Measurements from ENCODE around the gene CILP.
A peak's percentile ranks its signal among the peaks of the same experiment; 100 is the strongest.

DNA sequence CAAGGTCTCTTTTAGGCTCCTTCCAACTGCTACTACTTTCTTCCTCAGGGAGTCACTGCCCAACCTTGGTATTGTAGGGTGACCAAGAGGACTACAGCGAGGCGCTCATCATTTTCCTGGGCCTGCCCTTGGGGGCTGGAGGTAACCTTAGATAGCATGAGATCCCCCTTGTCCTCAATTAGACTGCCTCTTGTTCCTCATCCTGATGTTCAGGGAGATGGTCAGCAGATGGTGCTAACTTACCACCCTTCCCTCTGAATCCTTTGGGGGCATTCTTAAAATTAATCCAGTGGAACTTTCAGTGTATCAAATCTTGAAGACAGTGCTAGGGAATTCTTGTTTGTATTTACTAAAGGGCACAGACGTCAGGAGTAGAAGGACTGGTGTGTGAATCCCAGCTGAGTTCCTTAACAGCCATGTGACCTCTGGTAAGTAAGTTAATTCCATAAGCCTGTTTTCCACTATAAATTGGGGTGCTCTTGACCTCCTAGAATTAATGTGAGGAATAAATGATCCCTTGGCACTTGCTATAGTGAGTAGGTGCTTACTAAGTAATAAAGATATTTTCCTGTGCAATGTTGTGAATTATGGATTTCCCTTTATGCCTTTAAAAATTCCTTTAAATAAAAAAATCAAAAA lies 22.1 kb downstream of the CILP start:
- TF ChIP-seq, protein P1, sequence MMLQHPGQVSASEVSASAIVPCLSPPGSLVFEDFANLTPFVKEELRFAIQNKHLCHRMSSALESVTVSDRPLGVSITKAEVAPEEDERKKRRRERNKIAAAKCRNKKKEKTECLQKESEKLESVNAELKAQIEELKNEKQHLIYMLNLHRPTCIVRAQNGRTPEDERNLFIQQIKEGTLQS (CRISPR knock-in tag; conservative IDR thresholded peaks at IDR 0.05), result no peak
- TF ChIP-seq, protein P2, sequence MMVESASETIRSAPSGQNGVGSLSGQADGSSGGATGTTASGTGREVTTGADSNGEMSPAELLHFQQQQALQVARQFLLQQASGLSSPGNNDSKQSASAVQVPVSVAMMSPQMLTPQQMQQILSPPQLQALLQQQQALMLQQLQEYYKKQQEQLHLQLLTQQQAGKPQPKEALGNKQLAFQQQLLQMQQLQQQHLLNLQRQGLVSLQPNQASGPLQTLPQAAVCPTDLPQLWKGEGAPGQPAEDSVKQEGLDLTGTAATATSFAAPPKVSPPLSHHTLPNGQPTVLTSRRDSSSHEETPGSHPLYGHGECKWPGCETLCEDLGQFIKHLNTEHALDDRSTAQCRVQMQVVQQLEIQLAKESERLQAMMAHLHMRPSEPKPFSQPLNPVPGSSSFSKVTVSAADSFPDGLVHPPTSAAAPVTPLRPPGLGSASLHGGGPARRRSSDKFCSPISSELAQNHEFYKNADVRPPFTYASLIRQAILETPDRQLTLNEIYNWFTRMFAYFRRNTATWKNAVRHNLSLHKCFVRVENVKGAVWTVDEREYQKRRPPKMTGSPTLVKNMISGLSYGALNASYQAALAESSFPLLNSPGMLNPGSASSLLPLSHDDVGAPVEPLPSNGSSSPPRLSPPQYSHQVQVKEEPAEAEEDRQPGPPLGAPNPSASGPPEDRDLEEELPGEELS (CRISPR knock-in tag; IDR thresholded peaks at IDR 0.05), result no peak
- TF ChIP-seq, protein P3, sequence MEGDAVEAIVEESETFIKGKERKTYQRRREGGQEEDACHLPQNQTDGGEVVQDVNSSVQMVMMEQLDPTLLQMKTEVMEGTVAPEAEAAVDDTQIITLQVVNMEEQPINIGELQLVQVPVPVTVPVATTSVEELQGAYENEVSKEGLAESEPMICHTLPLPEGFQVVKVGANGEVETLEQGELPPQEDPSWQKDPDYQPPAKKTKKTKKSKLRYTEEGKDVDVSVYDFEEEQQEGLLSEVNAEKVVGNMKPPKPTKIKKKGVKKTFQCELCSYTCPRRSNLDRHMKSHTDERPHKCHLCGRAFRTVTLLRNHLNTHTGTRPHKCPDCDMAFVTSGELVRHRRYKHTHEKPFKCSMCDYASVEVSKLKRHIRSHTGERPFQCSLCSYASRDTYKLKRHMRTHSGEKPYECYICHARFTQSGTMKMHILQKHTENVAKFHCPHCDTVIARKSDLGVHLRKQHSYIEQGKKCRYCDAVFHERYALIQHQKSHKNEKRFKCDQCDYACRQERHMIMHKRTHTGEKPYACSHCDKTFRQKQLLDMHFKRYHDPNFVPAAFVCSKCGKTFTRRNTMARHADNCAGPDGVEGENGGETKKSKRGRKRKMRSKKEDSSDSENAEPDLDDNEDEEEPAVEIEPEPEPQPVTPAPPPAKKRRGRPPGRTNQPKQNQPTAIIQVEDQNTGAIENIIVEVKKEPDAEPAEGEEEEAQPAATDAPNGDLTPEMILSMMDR (IDR thresholded peaks at IDR 0.05), result 0 out of 2 replicates have a peak, but pooled peaks have one; percentile 8

Data from WTC11 (cell line).